DOHH2 (cell line): ENCODE measurements around the gene MACROD2.

Source experiments
- EZH2phosphoT487 ChIP-seq: fragments of 200-600 bp; sonication (generic); IDR thresholded peaks from 2 replicates; pipeline ENCODE4 v1.6.1; 2017; ENCODE audit warnings: borderline replicate concordance, mild to moderate bottlenecking, antibody characterized with exemption, low read length, moderate library complexity, mixed read lengths
- TF ChIP-seq, protein P1 (sequence below): fragments of 200-600 bp; sonication (generic); IDR thresholded peaks from one replicate; pipeline ENCODE4 v1.5.1; 2014; ENCODE audit warnings: antibody characterized with exemption, mild to moderate bottlenecking, low read depth, low read length; ENCODE audit not compliant: poor library complexity, severe bottlenecking

DNA sequence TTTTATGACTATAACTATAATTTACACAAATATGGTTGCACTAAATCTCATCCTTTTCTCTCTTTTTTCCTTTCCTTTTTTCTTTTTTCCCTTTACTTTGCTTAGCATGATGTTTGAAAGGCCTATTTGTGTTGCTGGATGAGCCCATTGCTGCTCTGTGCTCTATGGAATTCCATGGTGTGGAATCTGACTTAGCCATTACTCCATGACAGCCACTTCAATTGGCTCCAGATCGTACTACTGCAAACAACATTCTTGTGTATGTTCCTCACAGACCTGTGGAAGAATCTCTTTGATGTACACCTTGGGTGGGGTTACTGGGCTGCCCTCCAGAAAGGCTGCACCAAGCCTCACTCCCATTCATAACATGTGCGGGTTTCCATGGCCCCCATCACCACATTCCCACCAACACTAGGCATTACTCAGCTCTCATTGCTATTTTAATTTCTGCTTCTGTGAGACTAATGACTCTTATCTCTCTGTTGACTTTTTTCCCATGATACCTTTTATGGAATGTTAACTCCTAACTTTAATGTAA lies 1598.9 kb downstream of the MACROD2 start:
- TF ChIP-seq, protein P1, sequence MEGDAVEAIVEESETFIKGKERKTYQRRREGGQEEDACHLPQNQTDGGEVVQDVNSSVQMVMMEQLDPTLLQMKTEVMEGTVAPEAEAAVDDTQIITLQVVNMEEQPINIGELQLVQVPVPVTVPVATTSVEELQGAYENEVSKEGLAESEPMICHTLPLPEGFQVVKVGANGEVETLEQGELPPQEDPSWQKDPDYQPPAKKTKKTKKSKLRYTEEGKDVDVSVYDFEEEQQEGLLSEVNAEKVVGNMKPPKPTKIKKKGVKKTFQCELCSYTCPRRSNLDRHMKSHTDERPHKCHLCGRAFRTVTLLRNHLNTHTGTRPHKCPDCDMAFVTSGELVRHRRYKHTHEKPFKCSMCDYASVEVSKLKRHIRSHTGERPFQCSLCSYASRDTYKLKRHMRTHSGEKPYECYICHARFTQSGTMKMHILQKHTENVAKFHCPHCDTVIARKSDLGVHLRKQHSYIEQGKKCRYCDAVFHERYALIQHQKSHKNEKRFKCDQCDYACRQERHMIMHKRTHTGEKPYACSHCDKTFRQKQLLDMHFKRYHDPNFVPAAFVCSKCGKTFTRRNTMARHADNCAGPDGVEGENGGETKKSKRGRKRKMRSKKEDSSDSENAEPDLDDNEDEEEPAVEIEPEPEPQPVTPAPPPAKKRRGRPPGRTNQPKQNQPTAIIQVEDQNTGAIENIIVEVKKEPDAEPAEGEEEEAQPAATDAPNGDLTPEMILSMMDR: no peak
- TF ChIP-seq EZH2phosphoT487: no peak
